ENCODE data around the gene UBE2E2.

Gene UBE2E2

DNA sequence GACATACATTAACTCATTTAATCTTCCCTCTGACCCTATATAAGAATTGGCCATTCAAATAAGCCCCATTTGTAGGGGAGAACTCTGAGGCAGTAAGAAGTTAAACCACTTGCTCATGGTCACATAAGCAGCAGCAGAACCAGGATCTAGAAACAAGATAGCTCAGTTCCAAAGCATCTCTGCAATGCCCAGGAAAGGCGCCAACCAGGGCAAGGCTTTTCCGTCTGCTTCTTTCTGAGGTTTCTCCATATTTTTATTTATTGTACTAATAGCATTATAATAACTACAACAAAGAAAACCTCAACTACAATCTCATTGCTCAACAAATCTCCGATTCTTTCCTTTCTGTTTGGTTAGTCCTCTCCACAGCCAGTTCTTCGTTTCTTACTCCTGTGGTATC is 4.3 kb upstream of the UBE2E2 start:
- no peak for DNase-seq

DNA sequence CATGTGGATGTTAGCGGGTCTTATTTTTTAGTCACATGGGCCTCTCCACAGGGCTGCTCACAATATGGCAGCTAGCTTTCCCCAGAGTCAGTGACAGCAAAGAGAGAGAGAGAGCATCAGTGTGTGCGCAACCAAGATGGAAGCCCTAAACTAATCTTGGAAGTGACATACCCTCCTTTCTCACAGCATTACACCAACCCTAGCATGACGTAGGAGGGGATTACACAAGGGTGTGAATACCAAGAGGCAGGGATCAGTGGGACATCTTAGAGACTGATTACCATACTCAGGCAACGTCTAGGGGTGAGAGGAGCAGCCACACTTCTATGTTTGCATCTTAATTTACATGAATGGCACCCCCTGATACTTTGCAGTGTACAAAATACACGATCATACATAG is 3.5 kb upstream of the UBE2E2 start:
- DNase-seq, result no peak

GRCh38 chr3:23201154-23201838 is 1.8 kb upstream of the UBE2E2 start:
- no peak for DNase-seq

GRCh38 chr3:23202203-23202920 is 765 bp upstream of the UBE2E2 start:
- DNase-seq, result peak; percentile 47

- peak; percentile 20 for DNase-seq
Measured at GRCh38 chr3:23203708-23204330, 692 bp downstream of the UBE2E2 start.

DNA sequence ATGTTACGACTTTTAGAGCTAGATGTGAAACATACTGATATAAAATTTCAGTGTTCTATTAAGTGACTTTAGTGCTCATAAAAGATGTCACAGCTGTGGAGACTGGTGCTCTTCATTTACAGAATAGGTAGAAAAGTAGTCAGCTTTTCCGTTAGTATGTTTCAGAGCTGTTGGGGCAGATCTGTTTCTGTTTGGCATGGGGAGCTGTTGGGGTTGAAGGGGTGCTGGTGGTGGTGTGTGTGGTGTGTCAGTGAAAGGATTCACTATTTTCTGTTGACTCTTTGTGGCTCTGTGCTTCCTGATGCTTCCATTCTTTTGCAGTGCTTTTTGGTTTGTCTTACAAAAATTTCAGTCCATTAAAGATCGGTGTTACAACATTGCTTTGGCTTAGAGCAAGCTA is 3.2 kb downstream of the UBE2E2 start:
- DNase-seq, result no peak

DNA sequence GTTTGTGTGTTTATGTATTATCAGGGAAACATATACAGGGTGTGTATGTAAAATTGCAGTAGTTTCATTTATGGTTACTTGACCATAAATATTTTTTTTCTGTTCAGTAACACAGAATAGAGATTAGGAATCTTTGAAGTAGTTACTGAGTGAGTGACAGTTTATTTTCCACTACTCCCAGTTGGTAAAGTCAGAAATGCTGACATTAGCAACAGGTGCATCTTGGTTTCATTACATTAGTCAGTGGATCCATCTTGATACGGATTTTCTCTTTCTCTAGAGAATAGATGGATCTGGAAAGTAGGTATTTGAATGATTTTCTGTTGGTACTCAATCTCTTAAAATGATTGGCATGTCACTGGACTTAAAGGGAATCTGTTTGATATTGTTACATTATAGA is 6.0 kb downstream of the UBE2E2 start:
- DNase-seq, result no peak

- DNase-seq, result no peak
Measured at GRCh38 chr3:23209747-23210487, 6.8 kb downstream of the UBE2E2 start.

- DNase-seq, result no peak
Measured at GRCh38 chr3:23213813-23214212, 10.7 kb downstream of the UBE2E2 start.

DNA sequence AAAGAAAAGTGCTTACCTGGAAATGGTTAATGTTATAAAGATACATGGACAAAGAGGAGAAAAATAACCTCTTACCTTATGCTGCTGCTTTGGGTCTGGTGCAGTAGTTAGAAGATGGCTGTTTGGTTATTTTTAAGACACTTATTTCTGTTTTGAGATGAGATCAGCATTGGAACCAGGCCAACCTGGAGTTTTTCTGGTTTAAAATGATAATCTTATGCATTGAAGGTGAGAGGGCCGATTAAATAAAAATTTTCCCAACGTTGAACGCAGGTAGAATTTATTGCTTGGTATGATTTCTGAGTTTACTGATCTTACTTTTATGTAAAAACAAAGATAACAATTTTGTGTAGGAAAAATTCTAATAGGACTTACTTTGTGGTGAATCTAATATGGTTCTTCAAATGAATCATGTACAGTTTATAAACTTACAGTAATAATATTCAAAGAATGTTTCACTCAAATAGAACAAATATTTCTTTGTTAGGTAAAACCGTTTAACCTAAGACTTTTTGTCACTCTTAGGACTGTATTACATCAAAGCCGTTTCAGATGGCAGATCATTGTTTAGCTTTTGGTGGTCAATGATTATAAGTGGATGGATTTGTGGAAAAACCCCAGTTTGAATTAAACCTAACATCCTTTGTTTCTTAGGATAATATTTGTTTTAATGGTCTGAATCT is 14.9 kb downstream of the UBE2E2 start:
- no peak for DNase-seq

DNA sequence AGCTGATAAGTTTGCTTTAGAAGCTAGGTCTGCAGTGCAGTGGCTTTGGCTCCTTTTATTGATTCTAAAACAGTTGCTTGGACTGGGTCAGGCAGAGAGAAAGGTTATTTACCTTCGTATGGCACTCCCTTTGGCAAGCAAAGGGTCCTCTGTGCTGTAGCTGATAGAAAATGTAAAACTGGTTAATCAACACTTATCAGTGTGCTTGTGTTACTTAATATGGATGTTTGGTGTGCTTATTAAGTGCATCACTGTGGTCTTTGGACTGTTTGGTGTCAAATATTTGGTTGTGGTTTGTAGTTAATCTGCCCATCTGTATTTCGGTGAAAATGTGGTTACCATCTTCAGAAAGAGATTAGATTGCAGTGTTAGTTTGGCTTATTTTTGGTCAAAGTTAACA is 16.0 kb downstream of the UBE2E2 start:
- no peak for DNase-seq

GRCh38 chr3:23219552-23219951 is 16.4 kb downstream of the UBE2E2 start:
- no peak for DNase-seq

- DNase-seq, result no peak
Measured at GRCh38 chr3:23221136-23221535, 18.0 kb downstream of the UBE2E2 start.

GRCh38 chr3:23232016-23232415 is 28.9 kb downstream of the UBE2E2 start:
- no peak for DNase-seq

DNA sequence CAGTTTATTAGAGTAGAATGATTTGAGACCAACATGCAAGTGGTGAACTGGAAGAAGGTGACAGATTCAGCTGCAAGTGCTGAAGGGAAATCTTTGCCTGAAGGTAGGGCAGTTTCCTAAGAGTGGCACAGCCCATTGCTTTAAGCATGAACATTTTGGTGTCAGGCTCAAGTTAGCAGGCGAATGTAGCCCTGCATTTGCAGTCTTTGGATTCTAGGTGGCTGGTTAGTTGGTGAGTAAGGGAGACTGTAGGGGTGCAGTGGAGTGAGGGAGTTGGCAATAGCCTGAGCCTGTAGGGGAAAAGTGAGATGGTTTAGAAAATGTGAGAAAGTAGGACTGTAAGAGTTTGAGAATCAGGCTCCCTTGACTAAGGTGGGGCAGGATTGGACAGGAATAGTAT is 29.7 kb downstream of the UBE2E2 start:
- DNase-seq, result no peak

- no peak for DNase-seq
Measured at GRCh38 chr3:23235264-23235663, 32.1 kb downstream of the UBE2E2 start.

GRCh38 chr3:23236890-23237289 is 33.8 kb downstream of the UBE2E2 start:
- no peak for DNase-seq

- DNase-seq, result no peak
Measured at GRCh38 chr3:23238156-23238555, 35.0 kb downstream of the UBE2E2 start.

DNA sequence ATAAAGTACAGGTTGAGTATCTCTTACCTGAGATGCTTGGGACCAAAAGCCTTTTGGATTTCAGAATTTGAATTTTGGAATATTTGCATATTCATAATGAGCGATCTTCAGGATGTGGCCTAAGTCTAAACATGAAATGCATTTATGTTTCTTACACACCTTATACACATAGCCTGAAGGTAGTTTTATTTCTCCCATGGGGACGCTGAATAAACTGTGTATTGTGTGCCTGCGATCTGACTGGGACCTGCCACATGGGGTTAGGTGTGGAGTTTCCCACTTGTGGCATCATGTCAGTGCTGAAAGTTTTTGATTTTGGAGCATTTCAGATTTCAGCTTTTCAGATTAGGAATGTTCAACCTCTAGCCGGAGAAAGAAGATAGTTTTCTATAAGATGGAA is 35.5 kb downstream of the UBE2E2 start:
- DNase-seq, result no peak

DNA sequence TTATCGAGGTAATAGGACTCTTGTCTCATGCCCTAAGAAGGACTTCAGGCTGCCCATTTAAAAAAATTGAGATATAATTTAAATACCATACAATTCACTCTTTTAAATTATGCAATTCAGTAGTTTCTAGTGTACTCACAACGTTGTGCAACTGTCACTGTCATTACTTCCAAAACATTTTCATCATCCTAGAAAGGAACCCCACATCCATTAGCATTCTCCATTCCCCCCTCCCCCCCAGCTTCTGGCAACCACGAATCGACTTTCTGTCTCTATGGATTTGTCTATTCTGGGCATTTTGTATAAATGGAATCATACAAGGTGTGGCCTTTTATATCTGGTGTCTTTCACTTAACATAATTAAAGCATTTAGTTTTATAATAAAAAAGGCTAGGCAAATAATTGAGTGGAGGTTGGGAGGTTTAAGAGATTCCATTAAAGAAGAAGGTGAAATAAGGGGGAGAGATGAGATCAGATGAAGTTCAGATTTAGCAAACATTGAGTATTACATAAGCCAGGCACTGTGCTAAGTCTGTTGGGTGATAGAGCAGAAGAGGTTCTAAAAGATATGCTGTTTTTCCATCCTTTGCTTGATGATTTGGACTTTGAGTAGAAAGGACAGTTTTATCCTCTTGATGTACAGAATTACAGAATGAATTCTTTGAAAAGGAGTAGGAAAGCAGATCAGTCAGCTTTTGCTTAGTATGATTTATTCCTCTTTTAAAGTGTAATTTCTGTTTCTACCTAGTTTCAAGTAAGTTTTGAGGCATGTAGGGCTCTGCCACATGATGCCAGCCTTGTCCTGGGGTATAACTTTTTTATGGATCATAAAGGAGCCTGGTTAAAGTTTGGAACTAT is 36.3 kb downstream of the UBE2E2 start:
- no peak for DNase-seq

- no peak for DNase-seq
Measured at GRCh38 chr3:23240171-23240785, 37.2 kb downstream of the UBE2E2 start.

DNA sequence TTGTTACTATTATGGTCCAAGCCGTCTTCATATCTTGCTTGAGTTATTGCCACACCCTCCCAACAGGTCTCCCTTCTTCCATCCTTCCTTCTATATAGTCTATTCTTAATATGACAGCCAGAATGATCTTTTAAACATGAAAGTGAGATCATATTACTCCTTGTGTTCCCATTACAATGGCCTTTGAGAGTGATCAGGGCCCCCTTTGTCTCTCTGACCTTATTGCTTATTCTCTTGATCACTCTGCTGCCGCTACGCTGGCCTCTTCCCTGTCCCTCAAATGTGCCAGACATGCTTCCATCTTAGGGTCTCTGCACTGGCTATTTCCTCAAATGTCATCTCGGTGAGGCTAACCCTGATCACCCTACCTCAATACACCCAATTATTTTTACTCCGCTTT is 38.1 kb downstream of the UBE2E2 start:
- no peak for DNase-seq

Data from DMS53 (cell line).